PC-3 (cell line): ENCODE measurements around the gene KCNG1.

Experiments
- CTCF ChIP-seq: fragments of 300-600 bp; sonication (generic); conservative IDR thresholded peaks from 2 replicates; pipeline ENCODE4 v1.5.1; 2017; ENCODE audit warnings: antibody characterized with exemption, low read depth, mild to moderate bottlenecking, low read length
- EZH2 ChIP-seq: fragments of 300-600 bp; sonication (generic); IDR thresholded peaks from one replicate; pipeline ENCODE4 v1.6.1; 2017; ENCODE audit warnings: antibody characterized with exemption, mild to moderate bottlenecking, low read length; ENCODE audit not compliant: unreplicated experiment
- EZH2phosphoT487 ChIP-seq: fragments of 300-600 bp; sonication (generic); IDR thresholded peaks from 2 replicates; pipeline ENCODE4 v1.6.1; 2018; ENCODE audit warnings: mild to moderate bottlenecking, antibody characterized with exemption, low read length, borderline replicate concordance

GRCh38 chr20:51020657-51021056 is 2.2 kb downstream of the KCNG1 start:
- TF ChIP-seq CTCF (no peak), EZH2 (no peak), EZH2phosphoT487 (no peak)
